ENCODE results near the gene CDKN2D. TPM values are rescaled to one million over a fixed set of nuclear protein-coding genes. Genes with fewer than 3 reads are reported as not detected.

Gene CDKN2D
- total RNA-seq (10 to 100 TPM in 1 of 2 donors, 1 to 10 TPM in 1; 7.2 to 13.6 TPM), polyA plus RNA-seq (ENCODE audit: insufficient read length in 6 of 6) (10 to 100 TPM in 3 of 6 donors, 1 to 10 TPM in 3; 9.0 to 15.7 (median 10.0) TPM)
- long read RNA-seq, donor 1, transcript CDKN2D-202 (2 exons, 1,422 nt): major isoform, 23 of 28 reads
- long read RNA-seq, donor 1, transcript CDKN2D-201 (3 exons, 1,086 nt): minor isoform, 5 of 28 reads
- long read RNA-seq, donor 1, partial matches to known transcripts: 0 of 28 reads
- long read RNA-seq, donor 1, other reads (novel, unspliced or antisense): 0 of 28 reads
- long read RNA-seq, donor 2, transcript CDKN2D-202 (2 exons, 1,422 nt): major isoform, 10 of 11 reads
- long read RNA-seq, donor 2, partial matches to known transcripts: 0 of 11 reads
- long read RNA-seq, donor 2, other reads (novel, unspliced or antisense): 0 of 11 reads
- long read RNA-seq, donor 3, transcript CDKN2D-202 (2 exons, 1,422 nt): major isoform, 5 of 5 reads
- long read RNA-seq, donor 3, partial matches to known transcripts: 0 of 5 reads
- long read RNA-seq, donor 3, other reads (novel, unspliced or antisense): 0 of 5 reads
- long read RNA-seq, donor 4, transcript CDKN2D-201 (3 exons, 1,086 nt): major isoform, 5 of 8 reads
- long read RNA-seq, donor 4, partial matches to known transcripts: 2 of 8 reads
- long read RNA-seq, donor 4, other reads (novel, unspliced or antisense): 0 of 8 reads
- long read RNA-seq, donor 5, transcript CDKN2D-202 (2 exons, 1,422 nt): major isoform, 7 of 10 reads
- long read RNA-seq, donor 5, partial matches to known transcripts: 0 of 10 reads
- long read RNA-seq, donor 5, other reads (novel, unspliced or antisense): 0 of 10 reads
- long read RNA-seq, donor 6, transcript CDKN2D-202 (2 exons, 1,422 nt): major isoform, 20 of 21 reads
- long read RNA-seq, donor 6, partial matches to known transcripts: 0 of 21 reads
- long read RNA-seq, donor 6, other reads (novel, unspliced or antisense): 0 of 21 reads
- long read RNA-seq, donor 7, partial matches to known transcripts: 0 of 4 reads
- long read RNA-seq, donor 7, other reads (novel, unspliced or antisense): 0 of 4 reads
- long read RNA-seq, donor 8, transcript CDKN2D-202 (2 exons, 1,422 nt): major isoform, 7 of 9 reads
- long read RNA-seq, donor 8, partial matches to known transcripts: 0 of 9 reads
- long read RNA-seq, donor 8, other reads (novel, unspliced or antisense): 0 of 9 reads
- long read RNA-seq, donor 9: 0 reads
- long read RNA-seq, donor 10, transcript CDKN2D-201 (3 exons, 1,086 nt): major isoform, 10 of 20 reads
- long read RNA-seq, donor 10, transcript CDKN2D-202 (2 exons, 1,422 nt): minor isoform, 8 of 20 reads
- long read RNA-seq, donor 10, partial matches to known transcripts: 0 of 20 reads
- long read RNA-seq, donor 10, other reads (novel, unspliced or antisense): 2 of 20 reads
- long read RNA-seq, donor 11: 0 reads
- long read RNA-seq, donor 12, transcript CDKN2D-202 (2 exons, 1,422 nt): major isoform, 13 of 15 reads
- long read RNA-seq, donor 12, partial matches to known transcripts: 0 of 15 reads
- long read RNA-seq, donor 12, other reads (novel, unspliced or antisense): 0 of 15 reads

DNA sequence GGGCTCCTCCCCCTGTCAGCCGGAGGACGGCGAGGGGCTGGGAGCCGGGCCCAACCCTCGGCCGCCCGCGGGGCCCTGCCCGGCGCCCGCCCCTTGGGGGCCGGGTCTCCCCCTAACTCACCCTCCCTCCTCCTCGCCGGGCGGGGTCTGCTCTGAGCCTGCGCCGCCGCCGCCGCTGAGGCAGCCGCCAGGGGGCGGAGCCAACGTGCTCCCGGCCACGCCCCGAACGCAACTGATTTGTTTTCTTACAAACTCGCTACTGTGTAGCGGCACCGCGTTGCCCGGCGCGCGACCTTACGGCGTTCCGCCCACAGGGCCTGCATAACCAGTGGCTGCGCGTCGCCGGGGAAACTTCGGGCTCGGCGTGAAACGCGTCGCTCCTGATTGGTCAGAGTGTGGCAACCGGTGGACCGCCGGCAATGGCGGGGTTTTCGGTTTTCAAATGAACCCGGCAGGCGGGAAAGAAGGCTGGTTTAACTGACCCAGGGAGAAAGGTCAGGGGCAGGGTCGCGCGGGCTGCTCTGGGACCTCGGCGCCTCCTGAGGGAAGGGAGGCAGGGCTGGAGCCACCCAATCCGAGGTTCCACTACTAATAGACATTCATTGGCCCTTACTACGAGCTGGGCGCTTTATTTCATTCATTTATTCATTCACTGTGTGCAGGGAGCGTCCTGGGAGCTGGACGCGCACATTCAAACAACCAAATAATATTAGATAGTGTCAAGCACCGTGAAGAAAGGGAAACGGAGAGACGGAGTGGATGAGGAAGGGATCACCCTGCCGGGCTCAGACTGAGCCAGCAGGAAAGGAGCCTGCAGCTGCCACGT is at the start of gene CDKN2D:
Gene CDKN2D (minus strand): TSS at position 154 of the 826 bp plus-strand sequence. CDS start 326 bp downstream, outside the sequence.
- no peaks in the 10 kb centered on the region for H3K36me3 ChIP-seq
- H3K27me3 ChIP-seq: no peaks in the 10 kb centered on the region
- no peaks in the 10 kb centered on the region for H3K9me3 ChIP-seq
- peaks cover 10 to 61% of the 10 kb centered on the region in 2 donors for H3K4me1 ChIP-seq
- peak within 1 kb of the TSS; percentile 54 to 94 for H3K4me3 ChIP-seq
- ATAC-seq (peak; percentile 88), DNase-seq (peak; percentile 99 to 100 (median 100))
- TF ChIP-seq, protein P1, sequence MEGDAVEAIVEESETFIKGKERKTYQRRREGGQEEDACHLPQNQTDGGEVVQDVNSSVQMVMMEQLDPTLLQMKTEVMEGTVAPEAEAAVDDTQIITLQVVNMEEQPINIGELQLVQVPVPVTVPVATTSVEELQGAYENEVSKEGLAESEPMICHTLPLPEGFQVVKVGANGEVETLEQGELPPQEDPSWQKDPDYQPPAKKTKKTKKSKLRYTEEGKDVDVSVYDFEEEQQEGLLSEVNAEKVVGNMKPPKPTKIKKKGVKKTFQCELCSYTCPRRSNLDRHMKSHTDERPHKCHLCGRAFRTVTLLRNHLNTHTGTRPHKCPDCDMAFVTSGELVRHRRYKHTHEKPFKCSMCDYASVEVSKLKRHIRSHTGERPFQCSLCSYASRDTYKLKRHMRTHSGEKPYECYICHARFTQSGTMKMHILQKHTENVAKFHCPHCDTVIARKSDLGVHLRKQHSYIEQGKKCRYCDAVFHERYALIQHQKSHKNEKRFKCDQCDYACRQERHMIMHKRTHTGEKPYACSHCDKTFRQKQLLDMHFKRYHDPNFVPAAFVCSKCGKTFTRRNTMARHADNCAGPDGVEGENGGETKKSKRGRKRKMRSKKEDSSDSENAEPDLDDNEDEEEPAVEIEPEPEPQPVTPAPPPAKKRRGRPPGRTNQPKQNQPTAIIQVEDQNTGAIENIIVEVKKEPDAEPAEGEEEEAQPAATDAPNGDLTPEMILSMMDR (IDR thresholded peaks at IDR 0.05): peak; percentile 39 to 73
- intact Hi-C loops (cut with DNase I): no loop called here
- H3K27ac ChIP-seq: peak within 1 kb of the TSS; percentile 59 to 92

DNA sequence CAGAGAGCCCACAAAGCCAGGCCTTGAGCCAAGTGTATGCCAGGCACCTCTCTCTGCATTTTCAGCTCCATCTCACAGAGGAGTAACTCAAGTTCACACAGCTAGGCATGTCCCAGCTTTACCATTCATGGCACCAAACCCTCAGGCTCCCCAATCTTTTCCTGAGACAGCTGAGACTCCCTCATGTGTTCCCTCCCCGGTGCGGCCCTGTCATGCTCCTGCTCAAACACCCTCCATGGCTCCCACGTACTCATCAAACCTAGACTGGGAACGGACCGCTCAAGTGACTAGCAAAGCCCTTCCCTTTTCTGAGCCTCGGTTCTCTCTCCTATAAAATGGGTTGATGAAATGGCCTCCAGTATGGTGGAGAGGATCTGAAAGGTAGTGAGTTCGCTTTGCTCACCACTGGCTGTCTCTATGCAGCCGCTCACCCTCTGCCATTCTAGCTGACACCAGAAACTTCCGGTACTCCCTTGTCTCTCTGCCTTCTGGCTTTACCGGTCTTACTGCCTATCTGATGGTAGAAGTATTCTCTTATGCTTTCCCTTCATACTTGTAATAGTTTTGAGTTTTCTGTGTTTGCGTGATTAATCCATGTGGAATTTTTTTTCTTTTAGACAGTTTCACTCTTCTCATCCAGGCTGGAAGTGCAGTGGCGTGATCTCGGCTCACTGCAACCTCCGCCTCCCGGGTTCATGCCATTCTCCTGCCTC is 48.8 kb upstream of the CDKN2D start:
- H3K4me1 ChIP-seq: peaks cover 10 to 67% of the 10 kb centered on the region in 2 donors
- no peaks in the 10 kb centered on the region for H3K9me3 ChIP-seq
- no peak overlapping the region for H3K4me3 ChIP-seq
- intact Hi-C loops (cut with DNase I): no loop called here
- H3K27ac ChIP-seq: peak overlapping the region; percentile 55 to 70
- no peak for DNase-seq
- TF ChIP-seq, protein P1 (IDR thresholded peaks at IDR 0.05): no peak
- peaks cover 0 to 8% of the 10 kb centered on the region in 2 donors for H3K36me3 ChIP-seq
- H3K27me3 ChIP-seq: no peaks in the 10 kb centered on the region
- ATAC-seq: peak; percentile 82

DNA sequence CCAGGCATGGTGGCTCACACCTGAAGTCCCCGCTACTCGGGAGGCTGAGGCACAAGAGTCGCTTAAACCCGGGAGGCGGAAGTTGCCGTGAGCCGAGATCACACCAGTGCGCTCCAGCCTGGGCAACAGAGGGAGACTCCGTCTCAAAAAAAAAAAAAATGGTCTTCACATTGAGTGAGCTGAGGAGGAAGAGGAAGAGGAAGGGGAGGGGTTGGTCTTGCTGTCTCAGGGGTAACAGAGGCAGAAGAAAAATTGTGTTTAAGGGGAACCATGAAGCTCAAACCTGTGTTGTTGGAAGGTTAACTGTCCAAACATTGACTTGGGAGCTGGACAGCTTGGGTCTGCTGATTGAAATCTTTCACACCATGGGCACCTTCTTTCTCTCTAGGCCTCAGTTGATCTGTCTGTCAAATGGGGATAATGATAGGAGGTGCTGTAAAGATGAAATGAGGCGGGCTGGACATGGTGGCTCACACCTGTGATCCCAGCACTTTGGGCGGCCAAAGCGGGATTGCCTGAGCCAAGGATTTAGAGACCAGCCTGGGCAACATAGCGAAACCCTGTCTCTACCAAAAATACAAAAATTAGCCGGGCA is 46.7 kb upstream of the CDKN2D start:
- intact Hi-C loops (cut with DNase I): no loop called here
- TF ChIP-seq, protein P1 (IDR thresholded peaks at IDR 0.05): no peak
- H3K4me1 ChIP-seq: peaks cover 19 to 81% of the 10 kb centered on the region in 2 donors
- H3K36me3 ChIP-seq: no peaks in the 10 kb centered on the region
- no peaks in the 10 kb centered on the region for H3K27me3 ChIP-seq
- H3K9me3 ChIP-seq: no peaks in the 10 kb centered on the region
- no peak for DNase-seq
- no peak for ATAC-seq
- peak overlapping the region in 1 of 2 donors; percentile 63 for H3K27ac ChIP-seq
- no peak overlapping the region for H3K4me3 ChIP-seq

Data from left lung (tissue), 14 donors.